Measurements from ENCODE around the gene SRC.

- TF ChIP-seq CTCF (IDR thresholded peaks at IDR 0.05 in 4 of 5, conservative IDR thresholded peaks at IDR 0.05 in 1 of 5) (no peak), POLR2A (IDR thresholded peaks at IDR 0.05) (no peak)
These were observed 22.0 kb upstream of the SRC start for GRCh38 chr20:37323985-37324384.

All from gastrocnemius medialis (tissue), 4 donors.